ENCODE measurements around the gene ZNF276. TPM values are rescaled to one million over a fixed set of nuclear protein-coding genes. Genes with fewer than 3 reads are reported as not detected.

The ZNF276 gene
- total RNA-seq, 1 donor from 2014 or later = 10.2 TPM

GRCh38 chr16:89708481-89708931, 12.8 kb upstream of the ZNF276 start:
- no peak for DNase-seq
- intact Hi-C loops (cut with DNase I) = loop anchor here (5.0 to 10.0 kb wide), 2 partner anchors 84 to 156 kb away; no protein-coding TSS in a partner anchor
- ATAC-seq (ENCODE audit: poor library complexity) = no peak

DNA sequence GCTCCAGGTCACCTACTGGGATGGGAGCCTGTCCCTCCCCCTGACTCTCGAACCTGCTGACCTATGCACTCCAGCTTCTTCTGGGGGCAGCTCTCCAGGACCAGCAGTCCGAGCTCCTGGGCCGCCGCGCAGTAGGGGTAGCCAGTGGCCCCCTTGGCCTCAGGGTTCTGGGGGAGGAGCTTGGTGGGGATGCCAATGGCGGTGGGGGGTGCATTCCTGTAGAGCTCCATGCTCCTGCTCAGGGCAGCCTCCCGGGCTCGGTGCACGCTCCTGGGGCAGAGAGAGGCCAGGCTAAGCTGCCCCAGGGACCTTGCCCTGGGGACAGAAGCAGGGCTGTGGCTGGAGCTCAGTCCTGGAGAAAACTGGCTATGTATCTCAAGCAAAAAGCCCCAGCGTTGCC, 12.2 kb upstream of the ZNF276 start:
- intact Hi-C loops (cut with DNase I) = loop anchor here (5.0 to 10.0 kb wide), 2 partner anchors 83 to 156 kb away; no protein-coding TSS in a partner anchor
- ATAC-seq (ENCODE audit: poor library complexity) = no peak
- no peak for DNase-seq

- no peak for DNase-seq
- ATAC-seq (ENCODE audit: poor library complexity) = no peak
- intact Hi-C loops (cut with DNase I) = loop anchor here (5.0 to 10.0 kb wide), 2 partner anchors 82 to 155 kb away; no protein-coding TSS in a partner anchor
Measured at GRCh38 chr16:89709716-89710432, 11.5 kb upstream of the ZNF276 start.

- intact Hi-C loops (cut with DNase I) = no loop called here
- ATAC-seq (ENCODE audit: poor library complexity) = no peak
- no peak for DNase-seq
Measured at GRCh38 chr16:89710709-89711564, 10.4 kb upstream of the ZNF276 start.

DNA sequence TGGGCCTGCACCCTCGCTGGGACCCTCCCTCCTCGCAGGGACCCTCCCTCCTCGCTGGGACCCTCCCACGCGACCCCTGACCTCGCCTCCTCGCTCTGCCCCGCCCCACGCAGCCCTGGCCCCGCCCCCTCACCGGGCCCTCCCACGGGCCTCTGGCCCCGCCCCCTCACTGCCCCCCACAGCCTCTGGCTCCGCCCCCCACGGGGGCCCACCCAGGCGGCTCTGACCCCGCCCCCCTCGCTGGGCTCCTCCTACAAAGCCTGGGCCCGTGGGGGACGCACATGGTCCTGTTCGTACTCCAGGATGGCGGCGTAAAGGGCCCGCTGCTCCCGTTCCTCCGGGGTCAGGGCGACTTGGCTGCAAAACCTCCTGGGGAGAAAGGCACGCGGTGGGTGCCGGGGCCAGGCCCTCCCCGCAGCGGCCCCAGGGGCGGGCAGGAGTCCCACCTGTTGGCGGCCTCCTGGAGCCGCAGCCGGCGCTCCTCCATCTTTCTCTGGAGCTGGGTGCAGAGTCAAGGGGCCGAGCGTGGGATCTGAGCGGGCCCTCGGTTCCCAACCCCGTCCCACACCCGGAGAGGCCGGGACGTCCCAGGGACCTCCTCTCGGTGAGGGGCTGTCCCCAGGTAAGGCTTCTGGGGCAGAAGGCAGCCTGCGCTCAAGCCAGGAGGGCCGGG, 9.6 kb upstream of the ZNF276 start:
- intact Hi-C loops (cut with DNase I) = no loop called here
- ATAC-seq (ENCODE audit: poor library complexity) (peak; percentile 50), DNase-seq (no peak)

DNA sequence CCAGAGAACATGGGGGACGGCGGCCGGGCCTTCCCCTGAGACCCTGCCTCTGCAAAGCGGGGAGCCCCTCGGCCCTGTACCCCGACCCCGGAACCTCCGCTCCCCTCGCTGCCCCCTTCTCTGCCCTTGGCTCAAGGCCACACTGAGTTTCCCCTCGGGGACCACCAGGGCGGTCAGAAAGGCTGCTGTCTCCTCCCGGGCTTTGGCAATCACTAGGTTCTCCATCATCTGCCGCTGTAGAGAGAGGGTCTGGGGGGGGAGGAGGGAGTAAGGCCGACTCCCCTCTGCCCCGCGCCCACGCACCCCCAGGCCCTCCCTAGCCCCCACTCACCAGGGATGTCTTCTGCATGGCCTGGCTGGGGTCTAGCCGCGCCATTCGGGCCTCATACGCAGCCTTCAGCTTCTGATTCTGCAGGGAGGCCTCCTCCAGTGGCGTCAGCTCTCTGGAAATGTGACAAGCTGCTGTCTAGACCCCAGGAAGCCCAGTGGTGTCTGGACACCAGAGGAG, 9.0 kb upstream of the ZNF276 start:
- intact Hi-C loops (cut with DNase I) = no loop called here
- DNase-seq (no peak), ATAC-seq (ENCODE audit: poor library complexity) (no peak)

DNA sequence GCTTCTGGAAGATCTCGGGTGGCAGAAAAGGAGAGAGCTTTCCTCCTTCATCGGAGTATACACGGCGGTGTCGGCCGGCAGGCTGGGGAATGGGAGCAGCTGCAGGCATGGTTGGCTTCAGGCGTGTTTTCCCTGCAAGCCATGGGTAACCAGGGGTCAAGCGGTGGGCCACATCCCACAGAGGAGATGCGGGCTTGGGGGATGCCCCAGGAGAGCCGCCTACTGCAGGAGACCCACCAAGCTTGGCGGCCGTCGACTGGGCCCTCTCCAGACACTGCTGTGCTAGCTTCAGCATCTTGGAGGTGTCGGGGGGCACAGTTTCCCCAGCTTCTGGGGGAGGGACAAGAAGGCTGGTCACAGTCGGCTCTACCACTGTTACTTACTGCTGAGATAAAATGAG, 4.8 kb upstream of the ZNF276 start:
- no peak for DNase-seq
- no peak for ATAC-seq (ENCODE audit: poor library complexity)
- intact Hi-C loops (cut with DNase I) = no loop called here

DNA sequence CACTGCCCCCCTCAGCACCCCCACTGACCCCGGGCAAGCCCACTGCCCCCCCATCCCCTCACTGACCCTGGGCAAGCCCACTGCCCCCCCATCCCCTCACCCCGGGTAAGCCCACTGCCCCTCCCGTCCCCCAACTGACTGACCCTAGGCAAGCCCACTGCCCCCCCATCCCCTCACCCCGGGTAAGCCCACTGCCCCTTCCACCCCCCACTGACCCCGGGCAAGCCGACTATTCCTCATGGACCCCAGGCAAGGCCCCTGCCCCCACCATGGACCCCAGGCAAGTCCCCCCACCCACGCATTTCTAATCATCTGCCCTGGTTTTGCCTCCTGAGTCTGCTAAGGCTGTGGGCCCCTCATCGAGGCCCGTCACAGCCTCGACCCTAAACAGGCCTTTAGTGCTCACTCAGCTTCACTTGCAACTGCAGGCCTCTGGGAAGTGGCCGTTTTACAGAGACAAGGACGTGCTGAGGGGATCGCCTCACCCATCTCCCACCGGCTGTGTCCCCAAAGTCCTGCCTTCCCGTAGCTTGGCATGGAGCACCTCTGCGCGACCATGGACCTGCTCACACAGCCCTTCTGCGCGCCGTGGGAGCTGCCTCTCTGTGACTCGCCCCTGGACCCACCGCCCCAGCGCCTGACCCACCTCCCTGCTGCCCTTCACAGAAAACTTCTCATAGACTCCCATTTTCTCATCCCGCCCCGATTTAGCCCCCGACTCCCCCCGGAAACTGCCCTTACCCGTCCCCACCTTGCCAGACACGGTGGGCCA, 4.2 kb upstream of the ZNF276 start:
- intact Hi-C loops (cut with DNase I) = no loop called here
- no peak for DNase-seq
- ATAC-seq (ENCODE audit: poor library complexity) = no peak

GRCh38 chr16:89717688-89718505, 3.4 kb upstream of the ZNF276 start:
- ATAC-seq (ENCODE audit: poor library complexity) (no peak), DNase-seq (no peak)
- intact Hi-C loops (cut with DNase I) = no loop called here

DNA sequence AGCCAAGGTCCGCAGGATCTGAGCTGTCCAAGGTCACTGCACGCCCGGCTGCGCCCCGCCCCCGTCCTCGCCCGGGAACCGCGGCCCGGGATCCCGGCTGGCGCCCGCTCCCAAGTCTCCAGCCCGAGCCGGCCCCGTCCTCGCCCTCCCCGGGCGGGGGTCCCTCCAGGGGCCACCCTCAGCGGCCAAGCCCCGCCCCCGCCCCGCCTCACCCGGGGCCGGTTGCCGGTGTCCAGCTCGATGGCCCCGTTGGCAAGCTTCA, 855 bp upstream of the ZNF276 start:
- peak; percentile 38 for ATAC-seq (ENCODE audit: poor library complexity)
- intact Hi-C loops (cut with DNase I) = no loop called here

DNA sequence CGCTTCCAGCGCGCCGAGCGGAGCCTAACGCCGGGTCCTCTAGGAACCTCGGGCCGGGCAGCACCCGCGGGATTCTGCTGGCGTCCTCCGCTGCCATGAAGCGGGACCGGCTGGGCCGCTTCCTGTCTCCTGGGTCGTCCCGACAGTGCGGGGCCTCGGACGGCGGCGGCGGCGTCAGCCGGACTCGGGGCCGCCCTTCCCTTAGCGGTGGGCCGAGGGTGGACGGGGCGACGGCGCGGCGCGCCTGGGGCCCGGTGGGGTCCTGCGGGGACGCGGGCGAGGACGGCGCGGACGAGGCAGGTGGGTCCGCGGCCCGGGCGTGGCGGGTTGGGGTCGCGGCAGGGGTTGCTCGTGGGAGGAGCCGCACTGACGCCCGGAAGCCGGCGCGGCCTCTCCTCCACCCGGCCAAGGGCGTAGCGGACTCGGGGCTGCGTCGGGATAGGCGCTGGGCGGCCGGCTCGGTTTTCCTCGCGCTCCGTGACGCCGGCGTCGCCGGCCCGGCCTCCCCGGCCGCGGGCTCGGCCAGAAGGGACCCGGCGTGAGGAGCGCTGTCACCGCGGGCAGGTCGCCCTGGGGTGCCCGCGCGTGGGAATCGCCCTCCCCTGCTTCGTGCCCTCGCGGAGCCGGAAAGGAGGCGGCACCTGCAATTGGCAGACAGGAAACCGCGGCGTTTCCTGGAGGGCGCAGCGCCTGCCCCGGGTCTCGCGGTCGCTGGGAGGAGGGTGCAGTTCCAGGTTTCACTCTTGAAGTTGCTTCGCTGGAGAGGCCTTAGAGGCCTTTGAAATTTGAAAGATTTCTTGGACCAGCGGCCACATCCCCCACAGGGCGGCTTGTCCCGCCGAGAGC, 432 bp downstream of the ZNF276 start:
- ATAC-seq (ENCODE audit: poor library complexity) (peak; percentile 21), DNase-seq (peak; percentile 85)
- intact Hi-C loops (cut with DNase I) = no loop called here

More for the DNA sequence above, 855 bp upstream of the ZNF276 start:
- DNase-seq = peak; percentile 72

GRCh38 chr16:89722392-89723278, 1.3 kb downstream of the ZNF276 start:
- peak; percentile 89 for DNase-seq
- intact Hi-C loops (cut with DNase I) = no loop called here
- ATAC-seq (ENCODE audit: poor library complexity) = peak; percentile 38

- intact Hi-C loops (cut with DNase I) = no loop called here
- no peak for ATAC-seq (ENCODE audit: poor library complexity)
- DNase-seq = peak; percentile 77
Measured at GRCh38 chr16:89723279-89724250, 2.2 kb downstream of the ZNF276 start.

GRCh38 chr16:89727406-89728120, 6.2 kb downstream of the ZNF276 start:
- intact Hi-C loops (cut with DNase I) = no loop called here
- no peak for DNase-seq
- no peak for ATAC-seq (ENCODE audit: poor library complexity)
